ENCODE results near the gene IL22RA1.

IL22RA1 gene

DNA sequence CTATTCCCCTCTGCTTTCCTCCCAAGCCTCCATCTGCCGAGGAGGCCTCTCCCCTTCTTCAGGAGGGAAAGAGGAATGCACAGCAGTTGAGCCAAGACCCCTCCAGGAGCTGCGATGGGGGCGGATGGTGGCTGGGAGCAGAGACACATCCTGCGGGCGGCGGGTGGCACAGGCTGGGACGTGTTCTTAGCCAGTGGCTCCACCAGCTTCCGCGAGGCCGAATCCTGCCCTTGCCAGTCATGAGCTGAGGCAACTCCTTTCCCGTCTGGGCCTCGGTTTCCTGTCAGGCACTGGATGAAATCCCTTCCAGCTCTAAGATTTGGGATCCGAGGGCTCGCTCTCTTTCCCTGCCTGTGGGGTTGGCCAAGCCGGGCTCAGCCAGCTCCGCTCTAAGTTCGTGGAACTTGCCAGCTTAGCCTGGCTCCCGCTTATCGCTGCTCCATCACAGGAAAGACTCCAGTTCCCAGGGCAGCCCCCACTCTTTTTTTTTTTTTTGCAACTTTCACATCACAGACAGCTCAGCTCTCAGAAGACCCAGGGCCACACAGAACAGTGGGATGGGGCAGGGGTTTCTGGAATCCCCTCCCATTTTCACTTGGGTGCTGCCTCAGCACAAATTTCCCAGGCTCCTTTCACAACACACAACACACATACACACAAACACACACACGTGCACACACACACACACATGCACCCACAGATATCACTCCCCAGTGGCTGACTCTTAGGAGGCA lies 31.5 kb downstream of the IL22RA1 start:
- DNase-seq = no peak

DNA sequence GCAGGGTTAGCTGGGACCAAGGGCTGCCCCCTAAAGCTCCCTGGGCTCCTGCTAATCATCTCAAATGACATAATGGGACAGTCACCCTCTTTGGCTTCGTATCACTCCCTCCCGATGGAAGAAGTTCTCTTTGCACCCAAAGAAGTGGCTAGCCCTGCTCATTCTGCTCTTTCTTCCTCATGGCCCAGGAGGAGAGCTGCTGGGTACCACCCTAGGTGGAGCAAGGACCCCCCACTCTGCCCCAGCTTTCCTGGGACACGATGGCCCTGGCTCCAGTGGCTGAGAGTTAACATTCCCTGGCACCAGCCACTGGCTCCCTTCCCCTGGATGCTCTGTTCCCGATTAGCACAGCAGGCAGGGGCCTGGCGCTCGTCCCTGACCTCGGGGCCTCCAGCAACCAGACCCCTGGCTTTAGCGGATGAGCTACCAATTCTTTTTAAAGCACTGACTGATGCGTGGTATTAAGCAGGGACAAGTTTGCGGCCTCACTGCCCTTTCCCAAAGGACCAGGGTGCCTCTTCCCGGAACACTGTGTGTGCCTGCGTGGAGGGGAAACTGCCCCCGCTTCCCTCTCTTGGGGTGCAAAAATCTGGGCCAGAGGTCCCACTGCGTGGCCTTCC lies 32.2 kb downstream of the IL22RA1 start:
- no peak for DNase-seq

DNA sequence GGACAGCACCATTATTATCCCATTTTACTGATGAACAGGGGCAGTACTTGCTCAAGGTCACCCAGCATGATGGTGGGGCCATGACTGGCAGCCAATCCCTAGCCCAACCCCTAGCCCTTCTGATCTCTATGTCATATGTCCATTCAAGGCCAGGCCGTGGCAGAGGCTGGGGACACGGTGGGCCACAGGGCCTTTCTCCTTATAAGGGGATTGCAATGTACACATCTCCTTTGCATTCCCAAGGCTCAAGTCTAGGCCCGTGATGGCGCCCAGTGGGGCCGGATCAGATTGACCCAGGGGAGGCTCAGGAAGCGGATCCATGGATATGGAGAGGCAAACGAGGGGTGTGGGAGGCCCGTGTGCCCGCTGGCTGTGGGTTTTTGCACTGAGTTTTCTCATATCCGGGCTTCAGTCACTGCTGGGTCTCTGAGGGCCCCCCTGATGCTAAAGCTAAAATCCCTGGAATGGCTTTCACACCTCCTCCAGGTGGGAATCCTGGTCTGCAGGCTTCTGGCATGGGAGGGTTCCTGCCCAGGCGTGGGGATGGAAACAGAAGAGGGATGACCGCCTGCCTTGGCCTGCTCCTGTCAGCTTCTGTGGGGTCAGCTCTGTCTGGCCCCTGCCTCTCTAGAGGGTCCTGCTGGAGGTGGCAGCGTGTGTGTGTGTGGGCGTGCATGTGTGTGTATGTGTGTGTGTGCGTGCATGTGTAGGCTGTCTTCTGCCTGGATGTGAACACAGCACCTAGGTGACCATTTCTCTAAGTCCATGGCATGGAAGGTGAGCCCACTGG lies 33.1 kb downstream of the IL22RA1 start:
- no peak for DNase-seq

DNA sequence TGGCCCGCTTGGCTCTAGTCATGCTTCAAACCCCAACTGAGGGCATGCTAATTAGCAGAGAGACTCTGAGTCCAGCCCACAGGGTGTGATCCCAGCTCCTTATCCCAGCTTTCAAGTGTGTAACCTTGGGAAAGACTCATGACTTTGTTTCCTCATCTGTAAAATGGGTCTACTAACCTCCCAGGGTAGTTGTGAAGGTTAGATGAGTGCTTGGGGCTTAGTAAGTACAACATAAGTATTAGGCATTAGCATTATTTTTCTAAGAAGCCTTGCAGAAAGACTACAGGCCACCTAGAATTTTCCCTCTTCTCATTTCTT lies 33.8 kb downstream of the IL22RA1 start:
- no peak for DNase-seq

DNA sequence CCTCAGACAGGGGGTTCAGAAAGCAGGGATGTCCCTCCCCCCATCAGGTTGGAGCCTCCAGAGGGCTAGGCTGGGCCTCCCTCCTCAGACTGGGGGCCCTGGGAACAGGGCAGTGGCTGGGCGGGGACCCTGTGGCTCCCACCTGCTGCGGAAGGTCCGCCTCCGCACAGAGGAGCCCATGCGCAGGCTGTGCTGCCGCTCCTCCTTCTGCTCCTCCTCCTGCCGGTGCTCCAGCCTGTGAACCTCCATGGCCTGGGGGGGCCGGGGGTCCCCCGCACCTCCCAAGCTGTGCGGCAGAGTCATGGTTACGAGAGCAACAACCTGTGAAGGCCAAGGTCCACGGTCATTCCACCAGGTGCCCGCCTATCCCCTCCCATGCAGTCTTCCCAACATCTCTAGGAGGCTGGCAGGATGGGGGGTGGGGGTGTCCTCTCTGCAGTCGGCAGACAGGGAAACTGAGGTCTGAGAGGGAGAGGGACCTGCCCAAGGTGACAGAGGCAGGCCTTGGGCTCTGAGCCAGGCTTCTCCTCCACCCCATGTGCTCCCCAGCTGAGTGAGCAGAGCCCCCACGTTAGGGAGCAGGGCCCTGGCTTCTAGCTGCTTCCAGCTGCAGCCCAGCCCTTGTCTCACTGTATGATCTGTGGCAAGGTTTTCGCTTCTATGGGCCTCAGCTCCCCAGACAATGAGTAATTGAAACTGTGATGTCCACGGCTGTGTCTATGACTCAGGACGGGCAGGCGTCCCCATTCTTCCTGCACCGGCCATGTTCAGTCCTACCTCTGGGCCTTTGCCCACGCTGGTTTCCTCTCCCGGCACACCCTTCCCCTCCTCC lies 34.4 kb downstream of the IL22RA1 start:
- DNase-seq = no peak

DNA sequence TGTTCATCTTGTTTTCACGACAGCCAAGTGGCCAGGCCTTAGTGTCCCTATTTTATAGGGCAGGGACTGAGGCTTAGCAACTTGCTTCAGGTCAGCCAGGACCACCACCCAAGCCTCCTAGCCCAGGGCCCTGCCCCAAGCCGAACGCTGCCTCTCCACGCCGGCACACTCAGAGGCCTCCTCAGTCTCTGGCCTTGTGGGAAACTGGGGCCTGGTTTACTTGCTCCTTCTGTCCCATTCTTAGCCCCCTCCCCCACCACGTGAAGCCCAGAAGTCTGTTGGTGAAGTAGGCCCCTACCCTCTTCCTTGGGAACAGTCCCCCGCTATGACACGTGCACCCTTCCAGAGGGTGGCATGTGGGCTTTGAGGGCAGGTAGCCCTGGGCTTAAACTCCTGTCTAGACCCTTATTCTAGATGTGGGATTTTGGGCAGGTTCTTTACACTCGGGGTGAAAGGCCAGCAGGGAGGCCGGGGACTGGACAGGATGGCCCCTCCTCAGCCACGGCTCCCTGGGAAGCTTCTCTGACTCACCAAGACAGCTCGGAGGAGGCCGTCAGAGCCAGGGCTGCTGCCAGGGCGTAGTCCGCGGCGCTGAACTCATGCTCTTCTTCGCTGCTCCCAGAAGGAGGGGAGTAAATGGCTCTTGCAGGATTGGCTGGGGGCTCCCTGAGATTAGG lies 35.3 kb downstream of the IL22RA1 start:
- DNase-seq = no peak

DNA sequence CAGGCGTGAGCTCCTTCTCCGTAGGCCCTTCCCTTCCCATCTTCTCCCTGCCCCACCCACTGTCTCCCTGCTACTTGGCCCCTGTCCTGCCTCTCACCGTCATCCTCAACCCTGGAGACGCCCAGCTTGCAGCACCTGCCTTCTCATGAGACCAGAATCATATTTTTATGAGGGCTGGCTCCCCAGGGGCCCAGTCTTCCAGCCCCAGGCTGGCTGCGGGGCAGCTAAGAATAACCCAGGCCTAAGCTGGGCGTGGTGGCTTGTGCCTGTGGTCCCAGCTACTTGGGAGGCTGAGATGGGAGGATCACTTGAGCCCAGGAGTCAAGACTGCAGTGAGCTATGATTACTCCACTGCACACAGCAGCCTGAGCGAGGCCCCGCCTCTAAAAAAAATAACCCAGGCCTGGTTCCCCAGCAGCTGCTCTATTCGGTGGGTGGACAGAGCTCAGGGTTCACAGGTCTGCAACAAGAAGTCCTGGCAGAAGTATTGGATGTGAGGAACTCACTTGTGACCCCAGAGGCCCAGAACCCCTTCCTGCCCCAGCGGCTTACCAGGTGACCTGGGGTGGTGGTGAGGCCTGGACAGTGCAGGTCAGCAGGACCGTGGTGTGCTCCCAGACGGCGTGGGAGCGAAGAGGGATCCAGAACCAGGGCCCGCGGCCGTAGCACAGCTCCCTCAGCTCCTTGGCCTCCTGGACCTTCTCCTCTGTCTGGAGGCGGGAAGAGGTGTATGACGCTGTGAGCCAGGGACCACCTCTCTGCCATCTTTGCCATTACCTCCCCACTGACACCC lies 37.4 kb downstream of the IL22RA1 start:
- no peak for DNase-seq

DNA sequence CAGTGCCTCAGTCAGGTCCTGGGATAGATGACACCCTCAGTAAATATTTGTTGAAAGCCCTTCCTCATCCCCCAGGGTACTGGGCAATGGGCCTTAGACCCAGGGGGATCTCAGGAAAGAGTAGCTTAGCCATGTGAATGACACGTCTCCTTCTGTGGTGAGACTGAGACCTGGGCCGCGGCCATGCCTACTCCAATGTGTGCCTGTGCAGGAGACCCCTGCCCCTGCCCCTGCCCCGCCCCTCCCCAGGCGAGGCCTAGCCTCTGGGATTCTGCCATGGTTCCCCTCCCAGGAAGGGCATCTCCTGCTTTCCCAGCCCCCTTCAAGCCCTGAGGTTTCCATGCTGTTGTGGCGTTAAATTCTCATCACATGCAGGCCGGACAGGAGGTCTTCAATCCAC lies 38.1 kb downstream of the IL22RA1 start:
- DNase-seq = no peak

DNA sequence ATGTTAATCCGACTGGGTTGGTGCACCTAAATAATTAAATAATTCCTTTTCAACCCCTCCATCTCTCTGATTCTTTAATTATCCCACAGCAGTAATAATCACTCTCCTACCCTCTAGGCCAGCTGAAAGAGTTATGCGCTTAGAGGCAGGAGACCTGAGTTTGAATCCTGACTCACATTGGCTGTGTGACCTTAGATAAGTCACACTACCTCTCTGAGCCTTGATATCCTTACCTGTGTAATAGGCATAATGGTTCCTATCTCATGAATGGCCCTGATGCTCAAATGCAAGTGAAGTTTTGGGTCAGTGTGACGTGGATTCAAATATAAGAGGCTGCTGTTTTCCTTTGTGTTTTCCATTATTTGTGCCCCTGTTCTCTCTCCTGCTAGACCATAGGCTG lies 39.1 kb downstream of the IL22RA1 start:
- no peak for DNase-seq

DNA sequence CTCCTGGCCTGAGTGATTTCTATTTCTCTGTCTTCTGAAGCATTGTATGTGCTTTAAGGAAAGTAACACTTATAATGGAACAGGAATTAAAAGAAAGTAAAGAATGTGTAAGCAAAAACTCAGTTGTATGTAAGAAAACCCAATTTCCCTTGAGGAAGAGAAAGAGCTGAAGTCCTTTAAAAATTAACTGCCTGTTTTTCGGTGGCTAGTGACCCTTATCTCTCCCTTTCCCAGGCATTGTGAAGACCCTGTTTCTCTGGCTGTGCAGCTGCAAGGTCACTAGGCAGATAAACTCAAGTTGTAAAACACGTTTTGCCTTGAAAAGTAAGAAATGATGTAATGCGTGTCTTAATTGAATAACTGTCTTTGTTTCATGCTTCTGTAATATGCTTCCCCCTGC lies 39.5 kb downstream of the IL22RA1 start:
- DNase-seq = no peak

DNA sequence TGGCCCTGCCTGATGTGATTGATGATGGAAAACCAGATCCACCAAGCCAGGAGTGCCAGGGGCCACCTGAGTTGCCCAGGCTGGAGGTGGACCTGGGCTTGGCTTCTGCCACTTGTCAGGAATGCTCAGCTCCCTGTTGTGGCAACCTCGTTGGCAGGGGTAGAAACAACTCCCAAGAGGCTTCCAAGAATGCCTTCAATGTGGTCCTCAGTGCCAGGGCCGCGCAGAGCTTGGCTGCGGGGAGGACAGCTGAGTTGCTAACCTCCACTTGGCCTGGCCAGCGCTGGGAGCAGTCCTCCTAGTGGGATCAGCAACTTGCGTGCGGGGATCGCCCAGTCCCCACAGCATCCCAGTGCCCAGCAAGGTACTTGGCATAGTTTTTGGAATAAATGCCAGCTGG lies 40.0 kb downstream of the IL22RA1 start:
- DNase-seq = no peak

DNA sequence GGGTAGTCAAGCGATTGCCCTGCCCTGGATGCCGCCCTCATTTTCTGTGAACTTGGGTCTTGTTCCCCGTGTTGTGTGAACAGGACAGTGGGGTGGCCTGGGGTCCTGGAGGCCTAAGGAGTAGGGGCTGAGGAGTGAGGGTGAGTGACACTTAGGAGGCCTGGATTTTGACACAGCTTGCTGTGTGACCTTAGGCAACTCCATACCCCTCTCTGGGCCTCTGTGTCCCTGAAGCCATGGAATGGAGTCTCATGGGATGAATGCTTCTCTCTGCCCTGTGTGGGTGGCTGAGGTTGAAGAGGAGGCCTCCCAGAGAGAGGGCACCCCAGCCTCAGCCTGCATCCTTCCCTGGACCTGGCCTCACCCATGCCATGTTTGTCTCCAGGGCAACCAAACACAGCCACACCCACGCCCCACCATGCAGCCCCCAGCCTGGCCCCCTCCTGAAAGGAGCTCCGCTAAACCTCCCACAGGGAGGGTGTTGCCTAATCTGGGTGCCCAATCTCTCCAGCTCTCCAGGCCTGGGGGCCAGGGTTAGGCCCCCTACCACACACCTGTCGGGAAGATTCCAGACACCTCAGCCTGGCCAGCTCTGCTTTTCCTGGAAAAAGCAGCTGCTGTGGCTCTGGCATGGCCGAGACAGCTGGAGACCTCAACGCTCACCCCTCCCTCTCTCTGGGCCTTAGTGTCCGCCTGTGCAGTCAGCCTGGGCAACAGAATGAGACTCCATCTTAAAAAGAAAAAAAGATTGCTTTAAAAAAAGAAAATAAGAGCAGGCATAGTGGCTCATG lies 40.9 kb downstream of the IL22RA1 start:
- DNase-seq = no peak

DNA sequence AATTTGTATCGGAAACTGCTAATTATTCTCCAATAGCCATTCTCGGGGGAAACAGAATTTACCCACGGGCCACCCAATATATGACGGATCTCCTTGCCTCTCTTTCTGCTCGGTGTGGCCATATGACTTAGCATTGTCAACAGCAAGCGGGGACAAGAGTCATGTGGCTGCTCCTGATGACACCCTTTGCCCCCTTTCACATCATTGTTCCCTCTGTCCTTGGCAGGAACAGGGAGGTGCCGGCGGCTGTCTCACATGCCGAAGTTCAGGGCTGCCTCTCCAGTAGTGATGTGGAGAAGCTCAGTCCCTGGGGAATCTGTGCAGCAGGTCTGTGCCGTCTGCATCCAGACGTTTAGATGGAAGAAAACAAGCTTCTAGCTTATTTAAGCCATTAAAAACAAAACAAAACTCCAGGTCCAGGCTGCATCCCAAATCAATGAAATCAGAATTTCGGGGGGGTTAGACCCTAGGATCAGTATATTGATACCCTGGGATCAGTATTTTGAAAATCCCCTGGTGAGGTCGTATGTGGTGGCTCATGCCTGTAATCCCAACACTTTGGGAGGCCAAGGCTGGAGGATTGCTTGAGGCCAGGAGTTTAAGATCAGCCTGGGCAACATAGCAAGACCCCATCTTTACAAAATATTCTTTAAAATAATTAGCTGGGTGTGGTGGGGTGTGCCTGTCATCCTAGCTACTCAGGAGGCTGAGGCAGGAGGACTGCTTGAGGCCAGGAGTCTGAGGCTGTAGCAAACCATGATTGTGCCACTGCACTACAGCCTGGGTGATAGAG lies 41.8 kb downstream of the IL22RA1 start:
- DNase-seq = no peak

DNA sequence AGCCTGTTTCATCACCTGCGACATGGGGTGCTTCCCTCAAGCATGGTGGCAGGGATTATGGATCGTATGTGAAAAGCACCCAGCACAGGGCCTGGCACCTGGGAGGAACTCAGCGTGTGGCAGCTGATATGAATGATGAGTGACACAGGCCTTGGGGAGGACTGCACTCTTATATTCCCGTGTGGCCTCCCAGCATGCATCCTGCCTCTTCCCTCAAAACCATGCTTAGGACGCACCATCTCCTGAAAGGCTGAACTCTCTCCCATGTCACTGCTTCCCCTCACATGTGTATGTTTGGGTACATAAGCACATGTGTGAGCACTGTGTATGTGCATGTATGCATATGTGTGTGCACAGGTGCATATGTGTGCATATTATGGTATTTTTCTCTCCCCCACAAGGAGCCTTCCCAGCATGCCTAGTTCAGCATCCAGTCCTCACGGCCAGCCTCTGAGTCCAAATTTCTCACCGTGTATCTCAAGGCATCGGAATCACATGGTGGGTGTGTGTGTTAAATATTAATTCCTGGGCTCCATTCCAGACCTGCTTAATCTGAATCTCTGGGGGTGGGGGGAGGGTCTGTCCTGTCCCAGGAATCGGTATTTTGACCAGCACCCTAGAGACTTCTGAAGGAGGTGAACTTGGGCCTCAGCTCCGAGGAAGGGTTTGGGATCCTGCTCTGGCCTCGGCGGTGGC lies 43.8 kb downstream of the IL22RA1 start:
- no peak for DNase-seq

DNA sequence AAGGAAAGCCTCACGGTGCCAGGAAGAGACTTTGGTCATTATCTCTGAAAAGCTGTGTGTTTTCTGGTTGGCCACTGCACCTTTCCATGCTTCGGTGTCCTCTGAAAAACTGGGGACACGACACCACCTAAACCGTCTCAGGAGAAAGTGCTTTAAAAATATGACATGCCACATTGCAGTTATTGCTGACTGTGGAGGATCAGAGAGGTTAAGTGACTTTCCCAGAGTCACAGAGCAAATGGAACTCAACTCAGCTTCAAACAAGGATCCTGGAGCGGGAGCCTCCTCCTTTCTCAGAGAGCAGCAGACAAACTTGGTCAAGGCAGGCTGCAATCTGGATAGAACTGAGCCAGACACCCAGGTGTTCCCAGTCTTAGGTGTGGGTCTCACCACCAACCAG lies 44.8 kb downstream of the IL22RA1 start:
- no peak for DNase-seq

DNA sequence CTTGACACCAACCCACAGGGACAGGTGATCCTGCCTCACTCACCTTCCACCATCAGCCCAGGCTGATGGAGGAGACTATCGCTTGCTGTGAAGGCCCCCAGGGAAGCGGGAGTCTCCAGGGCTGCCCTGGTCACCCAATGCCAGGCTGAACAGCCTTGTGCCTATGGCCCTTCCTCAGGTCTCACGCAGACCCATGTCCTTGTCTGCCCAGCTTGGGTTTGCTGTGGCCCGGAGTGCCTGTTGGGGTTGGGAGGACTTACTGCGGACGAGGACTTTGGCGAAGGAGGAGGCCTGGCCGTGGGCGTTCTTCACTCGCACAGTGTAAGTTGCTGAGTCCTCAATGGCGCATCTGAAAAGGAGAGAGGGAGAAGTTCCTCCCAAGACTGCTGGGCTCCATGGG lies 45.3 kb downstream of the IL22RA1 start:
- no peak for DNase-seq

DNA sequence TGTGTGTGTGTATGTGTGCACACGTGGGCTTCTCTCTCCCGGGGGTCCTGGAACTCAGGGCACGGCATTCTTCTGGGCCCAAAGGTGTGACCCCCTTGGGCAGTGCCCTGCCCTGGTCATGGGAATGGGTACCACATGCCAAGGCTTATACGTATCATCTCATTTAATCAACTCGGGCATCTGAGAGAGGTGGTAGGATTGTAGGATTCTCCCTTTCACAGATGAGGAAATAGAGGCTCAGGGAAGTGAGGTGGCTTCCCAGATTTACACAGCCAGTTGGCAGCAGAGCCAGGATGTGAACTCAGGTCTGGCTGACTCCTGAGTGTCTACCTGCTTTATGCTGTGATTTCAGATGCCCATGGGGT lies 46.2 kb downstream of the IL22RA1 start:
- DNase-seq = no peak

DNA sequence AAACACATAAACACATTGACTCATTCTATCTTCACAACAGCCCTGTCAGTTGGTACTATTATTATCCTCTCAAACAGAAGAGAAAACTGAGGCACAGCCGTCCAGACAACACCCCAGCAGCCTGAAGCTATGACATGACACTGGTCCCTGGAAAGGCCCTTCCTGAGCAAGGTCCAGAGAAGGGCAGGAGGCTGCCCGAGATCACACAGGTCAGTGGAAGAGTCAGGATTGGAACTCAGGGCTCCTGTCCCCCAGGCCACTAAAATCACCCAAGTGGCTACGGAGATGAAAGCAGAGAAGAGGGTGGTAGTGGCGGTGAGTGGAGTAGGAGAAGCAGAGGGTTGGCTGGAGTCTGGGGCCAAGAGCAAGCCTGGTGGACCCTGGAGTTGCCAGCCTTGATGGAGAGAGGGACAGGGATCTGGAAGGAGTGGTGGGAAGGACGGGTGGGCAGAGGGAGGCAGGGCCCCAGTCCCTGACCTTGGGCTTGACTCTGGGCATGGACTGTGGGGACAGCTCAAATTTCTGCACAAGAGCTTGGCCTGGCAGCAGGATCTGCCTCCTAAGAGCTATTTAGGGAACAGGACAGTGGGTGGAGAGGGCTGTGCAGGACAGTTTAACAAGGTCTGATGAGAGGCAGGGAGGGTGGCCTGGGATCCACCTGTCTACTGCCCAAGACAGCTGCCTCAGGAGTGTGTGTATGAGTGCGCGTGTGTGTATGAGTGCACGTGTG lies 46.8 kb downstream of the IL22RA1 start:
- DNase-seq = no peak

Data from stimulated activated CD4-positive, alpha-beta T cell treated with anti-CD3 and anti-CD28 coated beads, Interleukin-12 subunit alpha, Interleukin-12 subunit beta, amount 100 ng/mL, for 4 hours (primary cell).